Temporal lobe (tissue), 1 donor: Measurements from ENCODE around the gene LHPP. TPM values are rescaled to one million over a fixed set of nuclear protein-coding genes. Genes with fewer than 3 reads are reported as not detected.

Experiments
- total RNA-seq: library from RNA; depleted of rRNA; stranded (reverse); fragments of >200 nt; gene quantifications from one replicate; pipeline ENCODE4 v1.2.3, GENCODE V29; 2014

Gene LHPP
- total RNA-seq, 1 donor from 2014 or later, result 8.6 TPM

Other genes with a start within 250 kb of the LHPP start
- gene OAT, start 42.9 kb upstream of the LHPP start, total RNA-seq, result 119 TPM
- gene NKX1-2, start 11.8 kb upstream of the LHPP start, total RNA-seq, result 0.25 TPM